Spleen (tissue), 11 donors: ENCODE results near the gene MYCBPAP. TPM values are rescaled to one million over a fixed set of nuclear protein-coding genes. Genes with fewer than 3 reads are reported as not detected.
A peak's percentile ranks its signal among the peaks of the same experiment; 100 is the strongest.

Experiments
- DNase-seq: peaks from one replicate; pipeline ENCODE4 v3.0.0-alpha.2; 2020
- H3K27ac ChIP-seq, 8 donors: fragments of 200-600 bp; sonication (generic) in 7 of 8; 1 replicate in 4 of 8; 2 replicates in 4 of 8; pipeline versions ENCODE4 v1.5.0 to v1.8.0; 2016 to 2021; ENCODE audit warnings: inconsistent platforms in 4 of 8, mild to moderate bottlenecking in 4 of 8, moderate library complexity in 1 of 8
- H3K27me3 ChIP-seq, 7 donors: fragments of 200-600 bp; sonication (generic) in 6 of 7; replicated peaks in 1 of 7; 1 replicate in 4 of 7; 2 replicates in 3 of 7; pipeline versions ENCODE4 v1.5.0 to v1.8.0; 2016 to 2021; ENCODE audit warnings: inconsistent platforms in 3 of 7, mild to moderate bottlenecking in 1 of 7
- H3K36me3 ChIP-seq, 6 donors: fragments of 200-600 bp; sonication (generic) in 5 of 6; 1 replicate in 4 of 6; 2 replicates in 2 of 6; pipeline versions ENCODE4 v1.5.0 to v1.8.0; 2016 to 2021; ENCODE audit warnings: inconsistent platforms in 2 of 6
- H3K4me1 ChIP-seq, 6 donors: fragments of 200-600 bp; sonication (generic) in 5 of 6; 1 replicate in 3 of 6; 2 replicates in 3 of 6; pipeline versions ENCODE4 v1.5.0 to v1.8.0; 2016 to 2021; ENCODE audit warnings: inconsistent platforms in 3 of 6
- H3K4me3 ChIP-seq, 8 donors: fragments of 200-600 bp; sonication (generic) in 7 of 8; 1 replicate in 4 of 8; 2 replicates in 4 of 8; pipeline versions ENCODE4 v1.5.0 to v1.8.0; 2016 to 2021; ENCODE audit warnings: inconsistent platforms in 4 of 8, mild to moderate bottlenecking in 4 of 8, moderate library complexity in 2 of 8
- H3K9me3 ChIP-seq, 8 donors: fragments of 200-600 bp; sonication (generic) in 7 of 8; 1 replicate in 4 of 8; 2 replicates in 4 of 8; pipeline versions ENCODE4 v1.5.0 to v1.8.0; 2016 to 2021; ENCODE audit warnings: inconsistent platforms in 4 of 8
- POLR2A ChIP-seq, 3 donors: fragments of 450-650 bp; IDR thresholded peaks; one replicate each; pipeline ENCODE4 v1.5.1; 2017; ENCODE audit warnings: antibody characterized with exemption in 3 of 3, mild to moderate bottlenecking in 1 of 3
- POLR2AphosphoS5 ChIP-seq, 3 donors: sonication (generic); formaldehyde crosslinking; IDR thresholded peaks; one replicate each; pipeline ENCODE4 v1.5.1; 2017; ENCODE audit warnings: antibody characterized with exemption in 3 of 3
- WGBS, 5 donors: extraction: QIAGEN DNeasy Blood & Tissue Kit in 3 of 5; methylation state at CpG; one replicate each; pipeline versions ENCODE4 v1.1.5 to v1.1.7; 2013 to 2018; 5-methylcytosine and 5-hydroxymethylcytosine counted together
- intact Hi-C: fragments of 100-400 bp; cut with DNase I; formaldehyde crosslinking; loops from one replicate; pipeline ENCODE4 v1.15.0; 2023; ENCODE audit warnings: low total_unique reads
- polyA plus RNA-seq, 3 donors: library from polyadenylated mRNA; stranded (reverse); fragments of 200-250 nt; gene quantifications; one replicate each; pipeline ENCODE4 v1.2.1, GENCODE V29; 2013
- total RNA-seq, 7 donors: library from RNA; depleted of rRNA in 3 of 7; stranded (reverse); fragments of >200 nt in 3 of 7; fragmentation: NEBNext Ultra II Directional in 4 of 7; extraction: Animal tissue kit (Norgen Biotek cat#: 25700) in 4 of 7; gene quantifications; one replicate each; pipeline versions ENCODE4 v1.1.0 to v1.2.1, GENCODE V29; 2016 to 2021
- TF ChIP-seq, protein P1 (sequence below), 11 experiments: fragments of 200-600 bp in 7 of 11; fragments of 450-650 bp in 4 of 11; sonication (generic) in 4 of 11; IDR thresholded peaks in 8 of 11; conservative IDR thresholded peaks in 3 of 11; 1 replicate in 7 of 11; 2 replicates in 4 of 11; pipeline versions ENCODE4 v1.4.0 to v1.8.0; 2016 to 2021; ENCODE audit warnings: antibody characterized with exemption in 11 of 11, inconsistent platforms in 4 of 11, mild to moderate bottlenecking in 1 of 11
- donor health status: healthy with polysubstance abuse.
- donor health status: DM: no; HTN: no; CAD: no; lungs with moderate emphysema.
- donor health status: DM: no; HTN: no; CAD: no.
- donor health status: Bipolar disorder and iron deficiency.
- donor health status: healthy.
- donor health status: DM: no; HTN: no; CAD: no.
- donor health status: DM: yes; HTN: yes; CAD: no.

MYCBPAP gene
- total and polyA plus RNA-seq, 10 donors, result 0.15 to 2.8 (median 0.84) TPM

DNA sequence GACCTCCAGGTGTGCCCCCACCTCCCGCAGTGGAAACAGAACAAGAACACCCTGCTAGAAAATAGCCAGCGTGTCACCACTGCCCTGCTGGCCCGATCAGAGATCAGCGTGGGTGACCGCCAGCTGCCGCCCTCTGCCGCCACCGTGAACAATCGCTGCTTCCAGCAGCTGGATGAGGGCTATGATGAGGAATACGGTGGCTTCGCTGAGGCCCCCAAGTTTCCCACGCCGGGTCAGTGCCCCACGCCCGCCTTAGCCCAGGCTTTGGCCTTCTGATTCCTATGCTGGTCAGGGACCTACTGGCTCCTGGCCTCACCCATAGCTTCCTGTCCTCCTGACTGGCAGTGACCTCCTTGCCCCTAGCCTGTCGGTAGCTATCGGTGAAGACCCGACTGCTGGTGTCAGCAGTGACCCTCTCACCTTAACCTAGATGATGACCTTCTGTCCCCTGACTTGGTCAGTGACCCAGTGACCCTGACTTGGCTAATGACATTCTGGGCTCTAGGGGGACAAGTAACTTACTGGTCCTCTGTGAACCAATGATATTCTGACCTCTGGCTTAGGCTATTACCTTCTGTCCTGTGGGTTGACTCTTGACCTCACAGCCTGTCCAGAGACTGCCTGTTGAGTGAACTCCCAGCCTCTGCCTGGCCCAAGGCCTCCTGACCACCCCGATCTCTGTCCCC is 41.2 kb downstream of the MYCBPAP start:
- Histone ChIP-seq H3K9me3 (no peaks in the 10 kb centered on the region), H3K36me3 (peaks cover 0 to 44% (median 12%) of the 10 kb centered on the region in 6 donors), H3K4me3 (no peak overlapping the region), H3K27me3 (peaks cover 0 to 5% (median 0%) of the 10 kb centered on the region in 7 donors), H3K27ac (no peak overlapping the region), H3K4me1 (peaks cover 9 to 27% (median 20%) of the 10 kb centered on the region in 6 donors)
- TF ChIP-seq, protein P1, sequence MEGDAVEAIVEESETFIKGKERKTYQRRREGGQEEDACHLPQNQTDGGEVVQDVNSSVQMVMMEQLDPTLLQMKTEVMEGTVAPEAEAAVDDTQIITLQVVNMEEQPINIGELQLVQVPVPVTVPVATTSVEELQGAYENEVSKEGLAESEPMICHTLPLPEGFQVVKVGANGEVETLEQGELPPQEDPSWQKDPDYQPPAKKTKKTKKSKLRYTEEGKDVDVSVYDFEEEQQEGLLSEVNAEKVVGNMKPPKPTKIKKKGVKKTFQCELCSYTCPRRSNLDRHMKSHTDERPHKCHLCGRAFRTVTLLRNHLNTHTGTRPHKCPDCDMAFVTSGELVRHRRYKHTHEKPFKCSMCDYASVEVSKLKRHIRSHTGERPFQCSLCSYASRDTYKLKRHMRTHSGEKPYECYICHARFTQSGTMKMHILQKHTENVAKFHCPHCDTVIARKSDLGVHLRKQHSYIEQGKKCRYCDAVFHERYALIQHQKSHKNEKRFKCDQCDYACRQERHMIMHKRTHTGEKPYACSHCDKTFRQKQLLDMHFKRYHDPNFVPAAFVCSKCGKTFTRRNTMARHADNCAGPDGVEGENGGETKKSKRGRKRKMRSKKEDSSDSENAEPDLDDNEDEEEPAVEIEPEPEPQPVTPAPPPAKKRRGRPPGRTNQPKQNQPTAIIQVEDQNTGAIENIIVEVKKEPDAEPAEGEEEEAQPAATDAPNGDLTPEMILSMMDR (IDR thresholded peaks at IDR 0.05 in 8 of 11, conservative IDR thresholded peaks at IDR 0.05 in 3 of 11), result no peak
- TF ChIP-seq POLR2AphosphoS5 (IDR thresholded peaks at IDR 0.05) (no peak), POLR2A (IDR thresholded peaks at IDR 0.05) (no peak)
- DNase-seq, result no peak
- WGBS, 5 donors, result 85 to 95% (median 90%) methylated on average over 5 to 19 of the region's 19 CpGs
- intact Hi-C loops, result loop anchor here (5.0 to 10.0 kb wide), 2 partner anchors 148 to 295 kb away; no protein-coding TSS in a partner anchor

DNA sequence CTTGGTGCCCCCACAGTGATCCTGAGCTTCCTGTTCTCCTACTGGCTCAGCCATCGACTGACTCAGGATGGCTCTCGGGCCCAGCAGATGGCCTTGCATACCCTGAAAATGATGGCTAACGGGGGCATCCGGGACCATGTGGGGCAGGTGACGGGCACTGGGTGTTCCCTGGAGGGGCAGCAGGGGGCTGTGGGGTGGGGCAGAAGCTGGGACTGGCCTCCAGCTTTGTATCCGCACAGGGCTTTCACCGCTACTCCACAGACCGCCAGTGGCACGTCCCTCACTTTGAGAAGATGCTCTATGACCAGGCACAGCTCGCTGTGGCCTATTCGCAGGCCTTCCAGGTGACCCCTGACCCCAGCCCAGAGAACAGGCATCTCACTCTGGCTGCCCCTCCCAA is 41.7 kb downstream of the MYCBPAP start:
- Histone ChIP-seq H3K27me3 (no peaks in the 10 kb centered on the region), H3K9me3 (no peaks in the 10 kb centered on the region), H3K27ac (no peak overlapping the region), H3K4me1 (peaks cover 9 to 27% (median 20%) of the 10 kb centered on the region in 6 donors), H3K4me3 (no peak overlapping the region), H3K36me3 (peaks cover 0 to 47% (median 12%) of the 10 kb centered on the region in 6 donors)
- no peak for DNase-seq
- intact Hi-C loops, result loop anchor here (5.0 to 10.0 kb wide), 3 partner anchors 75 to 295 kb away; no protein-coding TSS in a partner anchor
- WGBS, 5 donors, result 87 to 95% (median 93%) methylated on average over 8 to 11 of the region's 11 CpGs
- TF ChIP-seq, protein P1 (IDR thresholded peaks at IDR 0.05 in 8 of 11, conservative IDR thresholded peaks at IDR 0.05 in 3 of 11), result no peak
- TF ChIP-seq POLR2A (IDR thresholded peaks at IDR 0.05), result no peak

DNA sequence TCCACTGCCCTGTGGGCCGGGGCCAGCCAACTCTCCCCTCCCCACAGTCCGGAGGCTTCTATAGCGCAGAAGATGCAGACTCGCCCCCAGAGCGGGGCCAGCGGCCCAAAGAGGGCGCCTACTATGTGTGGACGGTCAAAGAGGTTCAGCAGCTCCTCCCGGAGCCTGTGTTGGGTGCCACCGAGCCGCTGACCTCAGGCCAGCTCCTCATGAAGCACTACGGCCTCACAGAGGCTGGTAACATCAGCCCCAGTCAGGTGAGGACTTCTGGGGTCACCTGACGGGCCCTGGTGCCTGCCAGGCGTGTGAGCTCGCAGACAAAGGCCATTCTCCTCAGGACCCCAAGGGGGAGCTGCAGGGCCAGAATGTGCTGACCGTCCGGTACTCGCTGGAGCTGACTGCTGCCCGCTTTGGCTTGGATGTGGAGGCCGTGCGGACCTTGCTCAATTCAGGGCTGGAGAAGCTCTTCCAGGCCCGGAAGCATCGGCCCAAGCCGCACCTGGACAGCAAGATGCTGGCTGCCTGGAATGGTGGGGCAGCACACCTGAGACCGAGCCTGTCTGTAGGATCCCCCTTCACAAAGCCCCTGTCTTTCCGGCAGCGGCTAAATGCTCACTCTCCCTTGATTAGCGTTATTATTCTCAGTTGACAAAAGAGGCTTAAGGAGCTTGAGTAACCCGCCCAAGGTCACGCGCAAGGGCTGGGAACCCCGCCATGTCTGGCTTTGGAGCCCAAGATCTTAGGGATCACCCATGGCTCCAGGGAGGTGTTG is 42.6 kb downstream of the MYCBPAP start:
- WGBS, 5 donors, result 76 to 90% (median 83%) methylated on average over 15 to 32 of the region's 32 CpGs

More for the DNA sequence above, 42.6 kb downstream of the MYCBPAP start:
- Histone ChIP-seq H3K36me3 (peaks cover 0 to 56% (median 20%) of the 10 kb centered on the region in 6 donors), H3K27ac (no peak overlapping the region), H3K4me1 (peaks cover 9 to 27% (median 20%) of the 10 kb centered on the region in 6 donors), H3K4me3 (no peak overlapping the region), H3K27me3 (no peaks in the 10 kb centered on the region), H3K9me3 (no peaks in the 10 kb centered on the region)
- TF ChIP-seq POLR2A (IDR thresholded peaks at IDR 0.05) (no peak), POLR2AphosphoS5 (IDR thresholded peaks at IDR 0.05) (peak in 2 of 3 donors; percentile 53 to 60)
- TF ChIP-seq, protein P1 (IDR thresholded peaks at IDR 0.05 in 8 of 11, conservative IDR thresholded peaks at IDR 0.05 in 3 of 11), result peak in 10 of 11 experiments; percentile 45 to 82 (median 68)
- DNase-seq, result peak; percentile 84
- intact Hi-C loops, result loop anchor here (10.0 kb wide), 1 partner anchor 74 kb away; no protein-coding TSS in a partner anchor
